ENCODE results near the gene POU2AF3. TPM values are rescaled to one million over a fixed set of nuclear protein-coding genes. Genes with fewer than 3 reads are reported as not detected.

POU2AF3 gene
- total and polyA plus RNA-seq, 11 donors: 0.15 to 2.1 (median 0.54) TPM; not detected in 5

DNA sequence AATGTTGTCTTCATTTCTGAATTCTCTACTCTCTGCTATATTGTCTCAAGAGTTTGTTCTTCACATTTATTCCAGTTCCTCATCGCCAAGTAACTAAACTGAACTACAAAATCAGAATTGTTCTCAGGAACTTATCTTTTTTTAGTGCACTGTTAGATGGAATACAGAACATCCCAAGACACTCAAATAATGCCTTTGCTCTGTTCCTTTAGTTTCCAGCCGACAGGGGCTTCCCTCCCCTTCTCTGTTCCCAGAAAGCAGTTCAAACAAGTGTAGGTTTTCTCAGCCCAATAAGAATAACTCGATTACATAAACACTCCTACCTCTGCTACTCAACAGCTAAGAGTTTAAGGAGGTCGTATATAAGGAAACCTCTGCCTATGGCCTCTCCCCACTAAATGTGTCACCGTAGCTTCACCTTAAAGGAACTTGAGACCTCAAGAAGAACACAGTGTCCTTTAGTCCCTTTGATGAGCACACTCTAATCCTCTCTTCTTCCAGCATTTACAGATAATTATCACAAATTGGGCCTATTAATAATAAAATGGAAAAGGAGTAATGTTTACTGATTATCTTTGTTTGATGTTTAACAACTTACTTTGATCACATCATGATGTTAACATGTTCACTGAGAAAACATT, 6.9 kb downstream of the POU2AF3 start:
- TF ChIP-seq, protein P1, sequence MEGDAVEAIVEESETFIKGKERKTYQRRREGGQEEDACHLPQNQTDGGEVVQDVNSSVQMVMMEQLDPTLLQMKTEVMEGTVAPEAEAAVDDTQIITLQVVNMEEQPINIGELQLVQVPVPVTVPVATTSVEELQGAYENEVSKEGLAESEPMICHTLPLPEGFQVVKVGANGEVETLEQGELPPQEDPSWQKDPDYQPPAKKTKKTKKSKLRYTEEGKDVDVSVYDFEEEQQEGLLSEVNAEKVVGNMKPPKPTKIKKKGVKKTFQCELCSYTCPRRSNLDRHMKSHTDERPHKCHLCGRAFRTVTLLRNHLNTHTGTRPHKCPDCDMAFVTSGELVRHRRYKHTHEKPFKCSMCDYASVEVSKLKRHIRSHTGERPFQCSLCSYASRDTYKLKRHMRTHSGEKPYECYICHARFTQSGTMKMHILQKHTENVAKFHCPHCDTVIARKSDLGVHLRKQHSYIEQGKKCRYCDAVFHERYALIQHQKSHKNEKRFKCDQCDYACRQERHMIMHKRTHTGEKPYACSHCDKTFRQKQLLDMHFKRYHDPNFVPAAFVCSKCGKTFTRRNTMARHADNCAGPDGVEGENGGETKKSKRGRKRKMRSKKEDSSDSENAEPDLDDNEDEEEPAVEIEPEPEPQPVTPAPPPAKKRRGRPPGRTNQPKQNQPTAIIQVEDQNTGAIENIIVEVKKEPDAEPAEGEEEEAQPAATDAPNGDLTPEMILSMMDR (IDR thresholded peaks at IDR 0.05): no peak
- no peak for TF ChIP-seq POLR2A (IDR thresholded peaks at IDR 0.05)
- ATAC-seq: no peak
- Histone ChIP-seq H3K4me1 (peaks cover 0 to 4% (median 0%) of the 10 kb centered on the region in 12 donors), H3K27ac (no peak overlapping the region), H3K36me3 (no peaks in the 10 kb centered on the region), H3K9me3 (no peaks in the 10 kb centered on the region), H3K4me3 (no peak overlapping the region), H3K27me3 (peaks cover 0 to 23% (median 3%) of the 10 kb centered on the region in 9 donors)
- DNase-seq: no peak
- intact Hi-C loops (cut with DNase I): no loop called here
- 80 to 85% (median 83%) methylated on average over 5 of the region's 5 CpGs for WGBS, 4 donors

- ATAC-seq (no peak), DNase-seq (no peak)
- H3K27ac ChIP-seq: no peak overlapping the region
- intact Hi-C loops (cut with DNase I): no loop called here
- peaks cover 0 to 17% (median 3%) of the 10 kb centered on the region in 9 donors for H3K27me3 ChIP-seq
- WGBS, 4 donors: 90 to 94% (median 91%) methylated on average over 4 of the region's 4 CpGs
- peaks cover 0 to 4% (median 0%) of the 10 kb centered on the region in 12 donors for H3K4me1 ChIP-seq
- H3K36me3 ChIP-seq: no peaks in the 10 kb centered on the region
- H3K4me3 ChIP-seq: no peak overlapping the region
- TF ChIP-seq, protein P1 (IDR thresholded peaks at IDR 0.05): no peak
- TF ChIP-seq POLR2A (IDR thresholded peaks at IDR 0.05): no peak
- H3K9me3 ChIP-seq: no peaks in the 10 kb centered on the region
Measured at GRCh38 chr11:111305876-111306275, 7.5 kb downstream of the POU2AF3 start.

DNA sequence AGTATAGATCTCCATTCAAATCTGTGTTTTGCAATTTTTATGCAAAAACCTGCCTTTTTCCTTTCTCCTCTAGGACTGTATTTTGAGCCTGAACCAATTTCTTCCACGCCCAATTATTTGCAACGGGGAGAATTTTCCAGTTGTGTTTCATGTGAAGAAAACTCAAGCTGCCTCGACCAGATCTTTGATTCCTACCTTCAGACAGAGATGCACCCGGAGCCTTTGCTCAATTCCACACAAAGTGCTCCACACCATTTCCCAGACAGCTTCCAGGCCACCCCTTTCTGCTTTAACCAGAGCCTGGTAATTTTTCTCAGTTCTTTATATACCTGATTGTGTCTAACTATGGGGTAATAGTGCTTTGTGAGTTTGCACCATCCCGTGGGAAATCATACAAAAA, 8.0 kb downstream of the POU2AF3 start:
- 78 to 89% (median 86%) methylated on average over 5 of the region's 5 CpGs for WGBS, 4 donors

DNA sequence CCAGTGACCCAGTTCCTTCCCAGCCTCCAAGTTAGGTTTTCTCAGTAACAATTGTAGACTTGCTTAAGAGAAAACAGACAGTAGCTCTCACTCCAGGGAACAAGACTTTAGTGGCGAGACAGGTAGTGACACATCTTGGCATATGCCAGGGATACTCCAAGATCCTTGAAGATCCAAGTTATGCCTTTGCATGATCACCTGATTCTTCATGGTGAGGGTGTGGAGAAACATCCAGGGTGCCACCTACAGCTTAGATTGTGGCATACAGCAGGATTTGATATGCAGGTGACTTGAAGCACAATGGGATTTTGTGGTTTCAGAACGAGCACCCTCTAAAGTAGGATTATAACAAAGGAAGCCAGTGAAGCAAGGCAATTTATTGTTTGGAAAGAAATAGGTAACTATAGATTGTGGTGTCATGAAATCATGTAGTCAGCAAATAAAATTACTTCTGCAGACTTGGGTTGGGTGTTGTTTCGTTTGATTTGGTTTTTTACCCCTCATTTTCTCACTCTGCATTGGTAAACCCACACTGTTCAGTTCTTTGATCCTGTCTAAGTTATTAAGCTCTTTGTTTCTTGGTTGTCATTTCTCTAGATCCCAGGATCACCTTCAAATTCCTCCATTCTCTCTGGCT, 9.2 kb downstream of the POU2AF3 start:
- TF ChIP-seq POLR2A (IDR thresholded peaks at IDR 0.05): no peak
- TF ChIP-seq, protein P1 (IDR thresholded peaks at IDR 0.05): no peak
- intact Hi-C loops (cut with DNase I): no loop called here
- Histone ChIP-seq H3K4me1 (peaks cover 0 to 4% (median 0%) of the 10 kb centered on the region in 12 donors), H3K9me3 (no peaks in the 10 kb centered on the region), H3K27me3 (peaks cover 0 to 17% (median 3%) of the 10 kb centered on the region in 9 donors), H3K36me3 (no peaks in the 10 kb centered on the region), H3K27ac (no peak overlapping the region), H3K4me3 (no peak overlapping the region)
- ATAC-seq (no peak), DNase-seq (no peak)
- WGBS, 4 donors: 79 to 82% (median 81%) methylated on average over 3 of the region's 3 CpGs

More for the DNA sequence above, 8.0 kb downstream of the POU2AF3 start:
- Histone ChIP-seq H3K27ac (no peak overlapping the region), H3K36me3 (no peaks in the 10 kb centered on the region), H3K9me3 (no peaks in the 10 kb centered on the region), H3K4me3 (no peak overlapping the region), H3K4me1 (peaks cover 0 to 4% (median 0%) of the 10 kb centered on the region in 12 donors), H3K27me3 (peaks cover 0 to 17% (median 3%) of the 10 kb centered on the region in 9 donors)
- intact Hi-C loops (cut with DNase I): no loop called here
- no peak for DNase-seq
- no peak for TF ChIP-seq POLR2A (IDR thresholded peaks at IDR 0.05)
- TF ChIP-seq, protein P1 (IDR thresholded peaks at IDR 0.05): no peak
- no peak for ATAC-seq
